SK-N-SH (cell line): ENCODE data around the gene PSMC3IP. TPM values are rescaled to one million over a fixed set of nuclear protein-coding genes. Genes with fewer than 3 reads are reported as not detected.

ENCODE experiments used
- CTCF ChIA-PET: fragments of 300-600, 350-600 bp; formaldehyde crosslinking; extraction: SDS; loops from one replicate; lab custom pipeline; 2021; lab: Yijun Ruan, JAX
- POLR2A ChIA-PET: fragments of 350-600 bp; sonication (Branson Sonifier 250); formaldehyde crosslinking; extraction: SDS; loops from one replicate; lab custom pipeline; 2020; ENCODE audit warnings: antibody characterized with exemption, inconsistent platforms; lab: Yijun Ruan, JAX
- DNase-seq: peaks from one replicate; pipeline ENCODE4 v3.0.0; 2012
- H2AFZ ChIP-seq: fragments of 200-600 bp; sonication (generic); 2 replicates; pipeline ENCODE4 v1.8.1; 2016; ENCODE audit warnings: antibody characterized with exemption, mild to moderate bottlenecking, low read depth
- H3F3A ChIP-seq: fragments of 200-600 bp; sonication (generic); replicated peaks from 2 replicates; pipeline ENCODE3; 2016; ENCODE audit warnings: antibody characterized with exemption, mild to moderate bottlenecking; ENCODE audit not compliant: insufficient read depth
- H3K27ac ChIP-seq, 2 experiments: fragments of 200-500 bp in 1 of 2; fragments of 200-600 bp in 1 of 2; sonication (Bioruptor generic) in 1 of 2; sonication (generic), shearing (Covaris generic) in 1 of 2; 2 replicates each; pipeline versions ENCODE4 v1.5.1 to v1.6.1; 2014 to 2016; ENCODE audit warnings: low read depth in 2 of 2, inconsistent platforms in 1 of 2, low read length in 1 of 2, mild to moderate bottlenecking in 1 of 2, mixed read lengths in 1 of 2
- H3K27me3 ChIP-seq: fragments of 200-600 bp; sonication (generic), shearing (Covaris generic); 2 replicates; pipeline ENCODE4 v1.6.1; 2016; ENCODE audit warnings: mixed run types; ENCODE audit not compliant: insufficient read depth
- H3K36me3 ChIP-seq, 2 experiments: fragments of 200-500 bp in 1 of 2; fragments of 200-600 bp in 1 of 2; sonication (Bioruptor generic) in 1 of 2; sonication (generic) in 1 of 2; replicated peaks in 1 of 2; 2 replicates each; pipeline versions ENCODE3 to v1.5.1; 2014 to 2016; ENCODE audit warnings: low read length in 1 of 2, mild to moderate bottlenecking in 1 of 2; ENCODE audit not compliant: insufficient read depth in 2 of 2, control insufficient read depth in 1 of 2
- H3K4me1 ChIP-seq, 2 experiments: fragments of 200-500 bp in 1 of 2; fragments of 200-600 bp in 1 of 2; sonication (Bioruptor generic) in 1 of 2; sonication (generic), shearing (Covaris generic) in 1 of 2; 2 replicates each; pipeline versions ENCODE4 v1.5.1 to v1.6.1; 2014 to 2016; ENCODE audit warnings: low read depth in 1 of 2, low read length in 1 of 2, mixed run types in 1 of 2; ENCODE audit not compliant: insufficient read depth in 2 of 2, control insufficient read depth in 1 of 2
- H3K4me2 ChIP-seq: fragments of 200-600 bp; sonication (generic), shearing (Covaris generic); 2 replicates; pipeline ENCODE4 v1.6.1; 2017; ENCODE audit warnings: mixed run types
- H3K4me3 ChIP-seq, 2 experiments: fragments of 200-500 bp in 1 of 2; fragments of 200-600 bp in 1 of 2; sonication (Bioruptor generic) in 1 of 2; sonication (generic), shearing (Covaris generic) in 1 of 2; 2 replicates each; pipeline versions ENCODE4 v1.5.1 to v1.8.1; 2014 to 2016; ENCODE audit warnings: low read depth in 2 of 2, inconsistent platforms in 1 of 2, low read length in 1 of 2, mild to moderate bottlenecking in 1 of 2, mixed read lengths in 1 of 2, moderate library complexity in 1 of 2
- H3K79me2 ChIP-seq: fragments of 200-600 bp; sonication (generic); 2 replicates; pipeline ENCODE4 v1.8.1; 2017; ENCODE audit warnings: mild to moderate bottlenecking; ENCODE audit not compliant: insufficient read depth
- H3K9ac ChIP-seq: fragments of 200-600 bp; sonication (generic); 2 replicates; pipeline ENCODE4 v1.6.1; 2017; ENCODE audit warnings: mixed run types
- H3K9me2 ChIP-seq: fragments of 200-600 bp; sonication (generic); 2 replicates; pipeline ENCODE4 v1.6.1; 2017; ENCODE audit warnings: mixed run types
- H3K9me3 ChIP-seq: fragments of 200-600 bp; sonication (generic); 2 replicates; pipeline ENCODE4 v1.6.1; 2017; ENCODE audit warnings: mixed run types, mild to moderate bottlenecking, moderate library complexity
- H4K20me1 ChIP-seq: fragments of 200-600 bp; sonication (generic); 2 replicates; pipeline ENCODE4 v1.6.1; 2017; ENCODE audit warnings: mild to moderate bottlenecking, mixed run types; ENCODE audit not compliant: insufficient read depth
- EP300 ChIP-seq, 2 experiments: IDR thresholded peaks; 2 replicates each; pipeline versions ENCODE4 v1.4.0 to v1.6.1; 2012; ENCODE audit warnings: borderline replicate concordance in 1 of 2, low read depth in 1 of 2, low read length in 1 of 2
- FOXJ3 ChIP-seq: sonication (generic); formaldehyde crosslinking; IDR thresholded peaks from 2 replicates; pipeline ENCODE4 v1.5.1; 2020; ENCODE audit warnings: mild to moderate bottlenecking, missing genetic modification reagents
- MEF2A ChIP-seq: IDR thresholded peaks from 2 replicates; pipeline ENCODE4 v1.4.0; 2012; ENCODE audit warnings: low read depth, borderline replicate concordance
- RCOR1 ChIP-seq: fragments of 150-350 bp; IDR thresholded peaks from 2 replicates; pipeline ENCODE4 v1.6.1; 2017; ENCODE audit warnings: antibody characterized with exemption, low read length
- RXRA ChIP-seq: IDR thresholded peaks from 2 replicates; pipeline ENCODE4 v1.4.0; 2012; ENCODE audit warnings: low read depth, mild to moderate bottlenecking, borderline replicate concordance
- TEAD4 ChIP-seq: IDR thresholded peaks from 2 replicates; pipeline ENCODE4 v1.4.0; 2012; ENCODE audit warnings: mild to moderate bottlenecking, borderline replicate concordance; ENCODE audit not compliant: insufficient read depth
- YY1 ChIP-seq: IDR thresholded peaks from 2 replicates; pipeline ENCODE4 v1.4.0; 2012; ENCODE audit warnings: low read depth, mild to moderate bottlenecking
- WGBS: methylation state at CpG from one replicate; pipeline ENCODE4 v1.1.6; 2017; ENCODE audit warnings: low lambda C conversion rate; 5-methylcytosine and 5-hydroxymethylcytosine counted together
- polyA plus RNA-seq, 3 experiments: library from polyadenylated mRNA; depleted of rRNA; stranded (reverse); fragments of >200 nt; gene quantifications; 2 replicates each; pipeline ENCODE4 v1.2.3, GENCODE V29; 2012
- TF ChIP-seq, protein P1 (sequence below): fragments of 200-600 bp; sonication (generic); IDR thresholded peaks from 2 replicates; pipeline ENCODE4 v1.6.1; 2017; ENCODE audit warnings: antibody characterized with exemption, mild to moderate bottlenecking, moderate library complexity
- TF ChIP-seq, protein P2 (sequence below): IDR thresholded peaks from 2 replicates; pipeline ENCODE4 v1.6.1; 2012; ENCODE audit warnings: mild to moderate bottlenecking, low read depth, low read length, moderate library complexity

PSMC3IP gene
- polyA plus RNA-seq, 1 of the 3 experiments (the other 2 are of a cell fraction) = 17.3 TPM

DNA sequence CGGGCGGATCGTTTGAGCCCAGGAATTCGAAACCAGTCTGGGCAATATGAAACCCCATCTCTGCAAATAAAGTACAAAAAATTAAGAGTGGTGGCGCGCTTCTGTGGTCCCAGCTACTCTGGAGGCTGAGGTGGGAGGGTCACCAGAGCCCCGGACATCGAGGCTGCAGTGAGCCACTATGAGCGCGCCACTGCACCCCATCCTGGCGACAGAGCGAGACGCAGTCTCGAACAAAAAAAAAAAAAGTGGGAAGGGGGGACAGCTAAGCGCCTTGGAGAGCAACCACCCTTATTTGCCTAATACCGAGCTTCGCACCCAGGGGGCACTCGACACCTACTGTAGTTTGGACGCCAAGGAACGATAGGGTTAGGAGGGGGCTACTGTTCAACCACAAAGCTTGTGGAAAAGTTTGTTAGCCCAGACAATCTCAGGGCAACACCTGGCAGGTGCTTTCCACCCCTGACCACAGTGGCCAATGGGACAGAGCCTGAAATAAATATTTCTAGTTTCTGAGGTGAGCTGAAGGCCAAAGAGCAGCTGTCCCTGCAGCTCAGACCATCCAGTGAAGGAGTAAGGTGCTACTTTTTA, 847 bp upstream of the PSMC3IP start (continued):
- TF ChIP-seq, protein P1, sequence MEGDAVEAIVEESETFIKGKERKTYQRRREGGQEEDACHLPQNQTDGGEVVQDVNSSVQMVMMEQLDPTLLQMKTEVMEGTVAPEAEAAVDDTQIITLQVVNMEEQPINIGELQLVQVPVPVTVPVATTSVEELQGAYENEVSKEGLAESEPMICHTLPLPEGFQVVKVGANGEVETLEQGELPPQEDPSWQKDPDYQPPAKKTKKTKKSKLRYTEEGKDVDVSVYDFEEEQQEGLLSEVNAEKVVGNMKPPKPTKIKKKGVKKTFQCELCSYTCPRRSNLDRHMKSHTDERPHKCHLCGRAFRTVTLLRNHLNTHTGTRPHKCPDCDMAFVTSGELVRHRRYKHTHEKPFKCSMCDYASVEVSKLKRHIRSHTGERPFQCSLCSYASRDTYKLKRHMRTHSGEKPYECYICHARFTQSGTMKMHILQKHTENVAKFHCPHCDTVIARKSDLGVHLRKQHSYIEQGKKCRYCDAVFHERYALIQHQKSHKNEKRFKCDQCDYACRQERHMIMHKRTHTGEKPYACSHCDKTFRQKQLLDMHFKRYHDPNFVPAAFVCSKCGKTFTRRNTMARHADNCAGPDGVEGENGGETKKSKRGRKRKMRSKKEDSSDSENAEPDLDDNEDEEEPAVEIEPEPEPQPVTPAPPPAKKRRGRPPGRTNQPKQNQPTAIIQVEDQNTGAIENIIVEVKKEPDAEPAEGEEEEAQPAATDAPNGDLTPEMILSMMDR = peak; percentile 79
- TF ChIP-seq, protein P2, sequence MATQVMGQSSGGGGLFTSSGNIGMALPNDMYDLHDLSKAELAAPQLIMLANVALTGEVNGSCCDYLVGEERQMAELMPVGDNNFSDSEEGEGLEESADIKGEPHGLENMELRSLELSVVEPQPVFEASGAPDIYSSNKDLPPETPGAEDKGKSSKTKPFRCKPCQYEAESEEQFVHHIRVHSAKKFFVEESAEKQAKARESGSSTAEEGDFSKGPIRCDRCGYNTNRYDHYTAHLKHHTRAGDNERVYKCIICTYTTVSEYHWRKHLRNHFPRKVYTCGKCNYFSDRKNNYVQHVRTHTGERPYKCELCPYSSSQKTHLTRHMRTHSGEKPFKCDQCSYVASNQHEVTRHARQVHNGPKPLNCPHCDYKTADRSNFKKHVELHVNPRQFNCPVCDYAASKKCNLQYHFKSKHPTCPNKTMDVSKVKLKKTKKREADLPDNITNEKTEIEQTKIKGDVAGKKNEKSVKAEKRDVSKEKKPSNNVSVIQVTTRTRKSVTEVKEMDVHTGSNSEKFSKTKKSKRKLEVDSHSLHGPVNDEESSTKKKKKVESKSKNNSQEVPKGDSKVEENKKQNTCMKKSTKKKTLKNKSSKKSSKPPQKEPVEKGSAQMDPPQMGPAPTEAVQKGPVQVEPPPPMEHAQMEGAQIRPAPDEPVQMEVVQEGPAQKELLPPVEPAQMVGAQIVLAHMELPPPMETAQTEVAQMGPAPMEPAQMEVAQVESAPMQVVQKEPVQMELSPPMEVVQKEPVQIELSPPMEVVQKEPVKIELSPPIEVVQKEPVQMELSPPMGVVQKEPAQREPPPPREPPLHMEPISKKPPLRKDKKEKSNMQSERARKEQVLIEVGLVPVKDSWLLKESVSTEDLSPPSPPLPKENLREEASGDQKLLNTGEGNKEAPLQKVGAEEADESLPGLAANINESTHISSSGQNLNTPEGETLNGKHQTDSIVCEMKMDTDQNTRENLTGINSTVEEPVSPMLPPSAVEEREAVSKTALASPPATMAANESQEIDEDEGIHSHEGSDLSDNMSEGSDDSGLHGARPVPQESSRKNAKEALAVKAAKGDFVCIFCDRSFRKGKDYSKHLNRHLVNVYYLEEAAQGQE = no peak
- TF ChIP-seq, all 33 proteins: peak for 5

DNA sequence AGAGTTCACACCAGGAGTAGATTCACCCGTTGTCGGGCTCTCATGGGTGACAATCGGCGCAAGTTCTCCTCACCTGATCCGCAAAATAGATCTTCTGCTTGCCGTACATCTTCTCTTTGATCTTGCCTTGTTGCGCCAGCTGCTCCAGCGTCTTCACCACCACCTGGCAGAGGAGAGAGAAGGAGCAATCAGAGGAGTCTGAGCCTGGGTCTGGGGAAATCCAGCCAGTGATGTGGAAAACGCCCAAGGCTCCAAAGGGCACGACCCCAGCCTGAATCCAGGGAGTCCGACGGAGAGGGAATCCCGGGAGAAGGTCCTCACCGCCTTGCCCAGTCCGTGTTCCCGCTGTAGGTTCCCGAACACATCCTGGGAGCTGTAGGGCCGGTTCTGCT, 393 bp downstream of the PSMC3IP start:
- H3K9me3 ChIP-seq = no peaks in the 10 kb centered on the region
- no peak overlapping the region for H2AFZ ChIP-seq
- H3K79me2 ChIP-seq = peaks cover 58% of the 10 kb centered on the region
- peak overlapping the region; percentile 77 to 91 for H3K4me3 ChIP-seq
- H3F3A ChIP-seq = peaks cover 38% of the 10 kb centered on the region
- no peaks in the 10 kb centered on the region for H3K27me3 ChIP-seq
- ChIA-PET POLR2A (interaction anchor here (0.6 to 3.1 kb wide), 10 partner anchors 8 to 133 kb away, joined by 3 to 63 read pairs (median 4); partner anchors contain the start of genes CNTNAP1, MLX, PLEKHH3 and RETREG3), CTCF (interaction anchor here (0.7 to 8.3 kb wide), 24 partner anchors 9 to 219 kb away, joined by 3 to 221 read pairs (median 14); partner anchors contain the start of genes CCR10, CNTNAP1, MLX and PLEKHH3)
- no peak for DNase-seq
- peak overlapping the region; percentile 87 for H3K9ac ChIP-seq
- peak overlapping the region; percentile 38 to 41 for H3K27ac ChIP-seq
- peak overlapping the region; percentile 95 for H3K4me2 ChIP-seq
- H3K9me2 ChIP-seq = no peaks in the 10 kb centered on the region
- peaks cover 32 to 42% of the 10 kb centered on the region in 2 experiments for H3K36me3 ChIP-seq
- peaks cover 7 to 8% of the 10 kb centered on the region in 2 experiments; a peak in 2 of 4 replicates for H3K4me1 ChIP-seq
- TF ChIP-seq EP300 (IDR thresholded peaks at IDR 0.05; ENCODE audit: borderline replicate concordance in 1 of 2, low read depth in 1 of 2, low read length in 1 of 2) (no peak), TEAD4 (no peak), MEF2A (no peak), FOXJ3 (no peak), RXRA (no peak), YY1 (no peak), RCOR1 (no peak)
- WGBS = 4% methylated on average over 14 of the region's 18 CpGs
- no peaks in the 10 kb centered on the region for H4K20me1 ChIP-seq
